Hepatocyte (in vitro differentiated cells): ENCODE data around the gene BCKDK.

ENCODE experiments used
- EZH2 ChIP-seq: fragments of 200-600 bp; sonication (generic); IDR thresholded peaks from 2 replicates; pipeline ENCODE4 v1.6.1; 2016; ENCODE audit warnings: antibody characterized with exemption, mild to moderate bottlenecking, borderline replicate concordance
- EZH2phosphoT487 ChIP-seq: fragments of 200-600 bp; sonication (generic); IDR thresholded peaks from one replicate; pipeline ENCODE4 v1.6.1; 2018; ENCODE audit warnings: antibody characterized with exemption, mild to moderate bottlenecking, low read depth, moderate library complexity; ENCODE audit not compliant: unreplicated experiment, severe bottlenecking
- TF ChIP-seq, protein P1 (sequence below): fragments of 200-600 bp; sonication (generic); IDR thresholded peaks from 2 replicates; pipeline ENCODE4 v1.5.1; 2016; ENCODE audit warnings: antibody characterized with exemption, mild to moderate bottlenecking; ENCODE audit not compliant: poor library complexity

DNA sequence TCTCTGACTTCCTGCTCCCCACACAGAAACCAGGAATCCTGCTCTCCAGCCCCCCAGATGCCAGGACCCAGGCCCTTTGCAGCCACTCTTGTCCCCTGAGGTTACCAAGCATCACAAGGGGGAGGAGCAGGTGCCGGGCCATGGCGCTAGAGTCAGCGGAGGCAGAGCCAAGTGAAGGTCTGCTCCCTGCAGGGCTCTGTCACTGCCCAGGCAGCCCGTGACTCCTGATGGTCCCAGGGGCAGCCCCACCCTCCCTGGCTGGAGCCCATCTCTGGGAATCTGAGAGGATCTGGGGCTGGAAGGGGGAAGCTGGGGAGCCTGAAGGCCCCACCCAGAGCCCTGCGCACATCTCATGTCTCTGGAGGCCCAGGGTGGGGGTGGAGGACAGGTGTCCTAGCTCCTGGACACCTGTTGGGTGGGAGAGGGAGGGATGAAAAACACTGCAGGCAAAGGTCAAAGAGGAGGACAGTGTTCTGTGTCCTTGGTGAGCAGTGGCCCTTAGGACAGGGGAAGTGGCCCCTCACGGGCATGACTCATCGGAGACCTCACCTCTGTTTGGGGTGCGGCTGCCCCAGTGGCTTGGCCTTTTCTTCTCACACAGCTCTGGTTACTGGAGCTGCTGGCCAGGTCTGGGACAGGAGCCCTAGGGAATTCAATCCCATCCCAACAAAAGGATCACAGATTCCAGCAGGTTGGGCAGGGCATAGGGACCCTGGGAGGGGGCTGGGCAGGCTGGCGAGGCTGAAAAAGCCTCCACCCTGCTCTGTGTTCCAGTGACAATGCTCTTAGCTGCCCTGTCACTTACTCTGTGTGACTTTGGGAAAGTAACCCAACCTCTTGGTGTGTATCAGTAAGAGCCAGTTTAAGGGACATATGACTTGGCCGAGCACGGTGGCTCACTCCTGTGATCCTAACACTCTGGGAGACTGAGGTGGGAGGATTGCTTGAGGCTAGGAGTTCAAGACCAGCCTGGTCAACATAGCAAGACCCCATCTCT, 42.0 kb downstream of the BCKDK start, which contains the start of gene PRSS36:
- no peak for TF ChIP-seq EZH2
- TF ChIP-seq, protein P1, sequence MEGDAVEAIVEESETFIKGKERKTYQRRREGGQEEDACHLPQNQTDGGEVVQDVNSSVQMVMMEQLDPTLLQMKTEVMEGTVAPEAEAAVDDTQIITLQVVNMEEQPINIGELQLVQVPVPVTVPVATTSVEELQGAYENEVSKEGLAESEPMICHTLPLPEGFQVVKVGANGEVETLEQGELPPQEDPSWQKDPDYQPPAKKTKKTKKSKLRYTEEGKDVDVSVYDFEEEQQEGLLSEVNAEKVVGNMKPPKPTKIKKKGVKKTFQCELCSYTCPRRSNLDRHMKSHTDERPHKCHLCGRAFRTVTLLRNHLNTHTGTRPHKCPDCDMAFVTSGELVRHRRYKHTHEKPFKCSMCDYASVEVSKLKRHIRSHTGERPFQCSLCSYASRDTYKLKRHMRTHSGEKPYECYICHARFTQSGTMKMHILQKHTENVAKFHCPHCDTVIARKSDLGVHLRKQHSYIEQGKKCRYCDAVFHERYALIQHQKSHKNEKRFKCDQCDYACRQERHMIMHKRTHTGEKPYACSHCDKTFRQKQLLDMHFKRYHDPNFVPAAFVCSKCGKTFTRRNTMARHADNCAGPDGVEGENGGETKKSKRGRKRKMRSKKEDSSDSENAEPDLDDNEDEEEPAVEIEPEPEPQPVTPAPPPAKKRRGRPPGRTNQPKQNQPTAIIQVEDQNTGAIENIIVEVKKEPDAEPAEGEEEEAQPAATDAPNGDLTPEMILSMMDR: no peak
- TF ChIP-seq EZH2phosphoT487: no peak
